ENCODE results near the gene HRC.
"Not testable (repeated sequence)": the region's sequence is repeated elsewhere in the genome, so short reads cannot be mapped to it uniquely, and the experiment has no call there.

GRCh38 chr19:49182010-49182847, 27.0 kb upstream of the HRC start:
- not testable (repeated sequence) for TF ChIP-seq CTCF, POLR2A (IDR thresholded peaks at IDR 0.05)

Measured in body of pancreas (tissue), 4 donors.